Endodermal cell (in vitro differentiated cells): ENCODE data around the gene MCU. TPM values are rescaled to one million over a fixed set of nuclear protein-coding genes. Genes with fewer than 3 reads are reported as not detected.

ENCODE experiments used
- DNase-seq: peaks from one replicate; pipeline ENCODE4 v3.0.0-alpha.2; 2017
- H3K27ac ChIP-seq: 2 replicates; pipeline ENCODE4 v1.5.1; 2013; ENCODE audit warnings: mild to moderate bottlenecking, low read depth, low read length, moderate library complexity
- H3K27me3 ChIP-seq: 2 replicates; pipeline ENCODE4 v1.6.1; 2013; ENCODE audit warnings: mild to moderate bottlenecking, low read length, moderate library complexity; ENCODE audit not compliant: insufficient read depth, control insufficient read depth, poor library complexity, severe bottlenecking
- H3K36me3 ChIP-seq: 2 replicates; pipeline ENCODE4 v1.7.0; 2013; ENCODE audit warnings: mild to moderate bottlenecking, low read length, moderate library complexity; ENCODE audit not compliant: control insufficient read depth, insufficient read depth
- H3K4me1 ChIP-seq: one replicate; pipeline ENCODE4 v1.7.0; 2013; ENCODE audit warnings: low read length; ENCODE audit not compliant: control insufficient read depth, insufficient read depth
- H3K4me3 ChIP-seq: 2 replicates; pipeline ENCODE4 v1.5.1; 2013; ENCODE audit warnings: mild to moderate bottlenecking, low read length, moderate library complexity
- H3K9ac ChIP-seq: 2 replicates; pipeline ENCODE4 v1.6.1; 2013; ENCODE audit warnings: mild to moderate bottlenecking, low read length, moderate library complexity; ENCODE audit not compliant: poor library complexity, severe bottlenecking; ENCODE audit errors: extremely low read depth
- H3K9me3 ChIP-seq: 2 replicates; pipeline ENCODE4 v1.6.1; 2013; ENCODE audit warnings: mild to moderate bottlenecking, low read length, moderate library complexity; ENCODE audit not compliant: control insufficient read depth
- H3K27ac Mint-ChIP-seq: 2 replicates; pipeline ENCODE4 v1.8.0; 2020; ENCODE audit warnings: mixed read lengths
- H3K27me3 Mint-ChIP-seq: 2 replicates; pipeline ENCODE4 v1.8.0; 2021; ENCODE audit warnings: mild to moderate bottlenecking, mixed read lengths; ENCODE audit not compliant: insufficient read depth
- H3K36me3 Mint-ChIP-seq: 2 replicates; pipeline ENCODE4 v1.8.0; 2020; ENCODE audit warnings: low read depth, mixed read lengths
- H3K4me1 Mint-ChIP-seq: 2 replicates; pipeline ENCODE4 v1.8.0; 2020; ENCODE audit warnings: mixed read lengths
- H3K4me3 Mint-ChIP-seq: 2 replicates; pipeline ENCODE4 v1.8.0; 2020; ENCODE audit warnings: mild to moderate bottlenecking, moderate library complexity, mixed read lengths
- H3K9me3 Mint-ChIP-seq: 2 replicates; pipeline ENCODE4 v1.8.0; 2020; ENCODE audit warnings: mild to moderate bottlenecking, mixed read lengths
- CTCF ChIP-seq: fragments of 200-600 bp; sonication (generic); conservative IDR thresholded peaks from 2 replicates; pipeline ENCODE4 v1.5.0; 2021; ENCODE audit warnings: antibody characterized with exemption, mild to moderate bottlenecking
- WGBS, 2 experiments: methylation state at CpG; one replicate each; pipeline versions ENCODE4 v1.1.5 to v1.1.7; 2013; ENCODE audit warnings: missing lambda C conversion rate in 2 of 2, mixed read lengths in 1 of 2; ENCODE audit not compliant: insufficient coverage in 1 of 2, insufficient read length in 1 of 2; 5-methylcytosine and 5-hydroxymethylcytosine counted together
- total RNA-seq, 2 donors: library from RNA; stranded (reverse); fragmentation: NEBNext Ultra II Directional in 1 of 2; extraction: Animal tissue kit (Norgen Biotek cat#: 25700) in 1 of 2; gene quantifications; 2 replicates in 1 of 2; 3 replicates in 1 of 2; pipeline ENCODE4 v1.2.1, GENCODE V29; 2021

The MCU gene
- total RNA-seq, 2 donors from 2014 or later: 46.1 to 48.5 TPM

- Histone ChIP-seq H3K27ac (no peak overlapping the region), H3K4me1 (no peaks in the 10 kb centered on the region), H3K27me3 (no peaks in the 10 kb centered on the region), H3K9ac (no peak overlapping the region), H3K36me3 (no peaks in the 10 kb centered on the region), H3K9me3 (peaks cover 9% of the 10 kb centered on the region), H3K4me3 (no peak overlapping the region)
- no peaks in the 10 kb centered on the region for H3K36me3 Mint-ChIP-seq
- no peak for DNase-seq
- H3K27me3 Mint-ChIP-seq: no peaks in the 10 kb centered on the region
- TF ChIP-seq CTCF: no peak
- no peak overlapping the region for H3K27ac Mint-ChIP-seq
- 93 to 95% methylated on average over 10 to 13 of the region's 13 CpGs for WGBS, 2 experiments
- no peaks in the 10 kb centered on the region for H3K4me1 Mint-ChIP-seq
- H3K9me3 Mint-ChIP-seq: peaks cover 11% of the 10 kb centered on the region
- H3K4me3 Mint-ChIP-seq: no peak overlapping the region
Measured at GRCh38 chr10:72924351-72924750, 232.4 kb downstream of the MCU start.

GRCh38 chr10:72925951-72926465 lies 234.1 kb downstream of the MCU start:
- Histone ChIP-seq H3K9me3 (peaks cover 4% of the 10 kb centered on the region), H3K4me3 (no peak overlapping the region), H3K27me3 (no peaks in the 10 kb centered on the region), H3K9ac (no peak overlapping the region), H3K27ac (no peak overlapping the region), H3K4me1 (no peaks in the 10 kb centered on the region), H3K36me3 (no peaks in the 10 kb centered on the region)
- Mint-ChIP-seq H3K36me3 (no peaks in the 10 kb centered on the region), H3K4me3 (no peak overlapping the region), H3K27ac (no peak overlapping the region), H3K9me3 (peaks cover 4% of the 10 kb centered on the region), H3K27me3 (no peaks in the 10 kb centered on the region), H3K4me1 (no peaks in the 10 kb centered on the region)
- no peak for DNase-seq
- peak; percentile 32 for TF ChIP-seq CTCF
- WGBS, 2 experiments: 89 to 93% methylated on average over 1 to 3 of the region's 3 CpGs

GRCh38 chr10:72927485-72927884 lies 235.5 kb downstream of the MCU start:
- H3K9me3 ChIP-seq: no peaks in the 10 kb centered on the region
- no peak for TF ChIP-seq CTCF
- no peak for DNase-seq
- H3K27me3 Mint-ChIP-seq: no peaks in the 10 kb centered on the region
- H3K4me3 Mint-ChIP-seq: no peak overlapping the region
- WGBS, 2 experiments: 92 to 96% methylated on average over 3 to 5 of the region's 5 CpGs
- no peaks in the 10 kb centered on the region for H3K27me3 ChIP-seq
- H3K4me3 ChIP-seq: no peak overlapping the region
- no peak overlapping the region for H3K9ac ChIP-seq
- H3K36me3 ChIP-seq: no peaks in the 10 kb centered on the region
- no peaks in the 10 kb centered on the region for H3K4me1 ChIP-seq
- H3K27ac ChIP-seq: no peak overlapping the region
- H3K36me3 Mint-ChIP-seq: no peaks in the 10 kb centered on the region
- H3K4me1 Mint-ChIP-seq: no peaks in the 10 kb centered on the region
- H3K27ac Mint-ChIP-seq: no peak overlapping the region
- H3K9me3 Mint-ChIP-seq: no peaks in the 10 kb centered on the region
